Fibroblast of skin of back (primary cell): ENCODE data around the gene PDCD1.

Source experiments
- DNase-seq: peaks from one replicate; pipeline ENCODE4 v3.0.0-alpha.2; 2013

The PDCD1 gene

GRCh38 chr2:241865416-241865956 is 6.8 kb upstream of the PDCD1 start:
- no peak for DNase-seq

- DNase-seq: no peak
These were observed 6.1 kb upstream of the PDCD1 start for GRCh38 chr2:241864850-241865213.

GRCh38 chr2:241864168-241864849 is 5.6 kb upstream of the PDCD1 start:
- no peak for DNase-seq

GRCh38 chr2:241863536-241863954 is 4.9 kb upstream of the PDCD1 start:
- no peak for DNase-seq

GRCh38 chr2:241862775-241863535 is 4.3 kb upstream of the PDCD1 start:
- DNase-seq: no peak

- DNase-seq: no peak
These were observed 3.4 kb upstream of the PDCD1 start for GRCh38 chr2:241862093-241862492.

- no peak for DNase-seq
These were observed 2.6 kb upstream of the PDCD1 start for GRCh38 chr2:241861264-241861663.

- no peak for DNase-seq
These were observed 1.7 kb upstream of the PDCD1 start for GRCh38 chr2:241860184-241861078.

- DNase-seq: no peak
These were observed 916 bp upstream of the PDCD1 start for GRCh38 chr2:241859436-241860183.

- DNase-seq: no peak
These were observed 332 bp upstream of the PDCD1 start for GRCh38 chr2:241859017-241859435.

GRCh38 chr2:241857572-241858121 is 1.0 kb downstream of the PDCD1 start:
- no peak for DNase-seq

GRCh38 chr2:241857041-241857541 is 1.6 kb downstream of the PDCD1 start:
- no peak for DNase-seq

- no peak for DNase-seq
These were observed 2.7 kb downstream of the PDCD1 start for GRCh38 chr2:241855888-241856422.

- DNase-seq: no peak
These were observed 3.3 kb downstream of the PDCD1 start for GRCh38 chr2:241855245-241855887.

- no peak for DNase-seq
These were observed 4.1 kb downstream of the PDCD1 start for GRCh38 chr2:241854342-241855244.

GRCh38 chr2:241853651-241854341 is 4.9 kb downstream of the PDCD1 start:
- peak; percentile 58 for DNase-seq

GRCh38 chr2:241852981-241853631 is 5.6 kb downstream of the PDCD1 start:
- DNase-seq: no peak
